AG09309 (cell line): Measurements from ENCODE around the gene MYLK4.

Experiments used
- DNase-seq: peaks from one replicate; pipeline ENCODE4 v3.0.0-alpha.2; 2010; ENCODE audit warnings: low read depth
- H3K4me3 ChIP-seq: 2 replicates; pipeline ENCODE4 v1.5.1; 2011; ENCODE audit warnings: mild to moderate bottlenecking, low read depth, low read length, moderate library complexity; ENCODE audit not compliant: control insufficient read depth
- CTCF ChIP-seq: IDR thresholded peaks from 2 replicates; pipeline ENCODE4 v1.5.1; 2011; ENCODE audit warnings: mild to moderate bottlenecking, low read depth, low read length, inconsistent platforms; ENCODE audit not compliant: insufficient read depth, control insufficient read depth; ENCODE audit errors: missing control alignments

Gene MYLK4

GRCh38 chr6:2731281-2731909, 19.3 kb downstream of the MYLK4 start:
- TF ChIP-seq CTCF: no peak
- no peak overlapping the region for H3K4me3 ChIP-seq
- no peak for DNase-seq

- no peak for DNase-seq
- TF ChIP-seq CTCF: no peak
- no peak overlapping the region for H3K4me3 ChIP-seq
Measured at GRCh38 chr6:2730353-2731107, 20.2 kb downstream of the MYLK4 start.

- no peak for DNase-seq
- TF ChIP-seq CTCF: no peak
- H3K4me3 ChIP-seq: no peak overlapping the region
Measured at GRCh38 chr6:2729921-2730320, 20.8 kb downstream of the MYLK4 start.

- TF ChIP-seq CTCF: no peak
- DNase-seq: no peak
Measured at GRCh38 chr6:2725999-2726567, 24.6 kb downstream of the MYLK4 start.

GRCh38 chr6:2725364-2725988, 25.2 kb downstream of the MYLK4 start:
- no peak for TF ChIP-seq CTCF
- DNase-seq: no peak
- H3K4me3 ChIP-seq: no peak overlapping the region

More at GRCh38 chr6:2725999-2726567, 24.6 kb downstream of the MYLK4 start:
- no peak overlapping the region for H3K4me3 ChIP-seq

GRCh38 chr6:2721219-2721618, 29.5 kb downstream of the MYLK4 start:
- H3K4me3 ChIP-seq: no peak overlapping the region
- no peak for DNase-seq
- TF ChIP-seq CTCF: no peak
